Adipocyte (in vitro differentiated cells): Measurements from ENCODE around the gene BPIFB2.

Source experiments
- DNase-seq: peaks from one replicate; pipeline ENCODE4 v3.0.0-alpha.2; 2015; ENCODE audit warnings: low read depth
- H3K27me3 ChIP-seq: replicated peaks from 2 replicates; pipeline ENCODE4 v1.7.0; 2013; ENCODE audit warnings: mild to moderate bottlenecking, low read length, moderate library complexity; ENCODE audit not compliant: control insufficient read depth, insufficient read depth
- H3K36me3 ChIP-seq: 2 replicates; pipeline ENCODE4 v1.7.0; 2013; ENCODE audit warnings: low read length, mild to moderate bottlenecking, moderate library complexity; ENCODE audit not compliant: control insufficient read depth, insufficient read depth, severe bottlenecking
- H3K4me1 ChIP-seq: 2 replicates; pipeline ENCODE4 v1.7.0; 2013; ENCODE audit warnings: mild to moderate bottlenecking, low read length, moderate library complexity; ENCODE audit not compliant: control insufficient read depth, insufficient read depth
- H3K4me3 ChIP-seq: 2 replicates; pipeline ENCODE4 v1.7.0; 2013; ENCODE audit warnings: mild to moderate bottlenecking, low read length, moderate library complexity
- H3K9ac ChIP-seq: 2 replicates; pipeline ENCODE4 v1.7.0; 2013; ENCODE audit warnings: mild to moderate bottlenecking, low read length, moderate library complexity
- H3K9me3 ChIP-seq: 2 replicates; pipeline ENCODE4 v1.7.0; 2013; ENCODE audit warnings: mild to moderate bottlenecking, low read length, moderate library complexity; ENCODE audit not compliant: control insufficient read depth

The BPIFB2 gene

DNA sequence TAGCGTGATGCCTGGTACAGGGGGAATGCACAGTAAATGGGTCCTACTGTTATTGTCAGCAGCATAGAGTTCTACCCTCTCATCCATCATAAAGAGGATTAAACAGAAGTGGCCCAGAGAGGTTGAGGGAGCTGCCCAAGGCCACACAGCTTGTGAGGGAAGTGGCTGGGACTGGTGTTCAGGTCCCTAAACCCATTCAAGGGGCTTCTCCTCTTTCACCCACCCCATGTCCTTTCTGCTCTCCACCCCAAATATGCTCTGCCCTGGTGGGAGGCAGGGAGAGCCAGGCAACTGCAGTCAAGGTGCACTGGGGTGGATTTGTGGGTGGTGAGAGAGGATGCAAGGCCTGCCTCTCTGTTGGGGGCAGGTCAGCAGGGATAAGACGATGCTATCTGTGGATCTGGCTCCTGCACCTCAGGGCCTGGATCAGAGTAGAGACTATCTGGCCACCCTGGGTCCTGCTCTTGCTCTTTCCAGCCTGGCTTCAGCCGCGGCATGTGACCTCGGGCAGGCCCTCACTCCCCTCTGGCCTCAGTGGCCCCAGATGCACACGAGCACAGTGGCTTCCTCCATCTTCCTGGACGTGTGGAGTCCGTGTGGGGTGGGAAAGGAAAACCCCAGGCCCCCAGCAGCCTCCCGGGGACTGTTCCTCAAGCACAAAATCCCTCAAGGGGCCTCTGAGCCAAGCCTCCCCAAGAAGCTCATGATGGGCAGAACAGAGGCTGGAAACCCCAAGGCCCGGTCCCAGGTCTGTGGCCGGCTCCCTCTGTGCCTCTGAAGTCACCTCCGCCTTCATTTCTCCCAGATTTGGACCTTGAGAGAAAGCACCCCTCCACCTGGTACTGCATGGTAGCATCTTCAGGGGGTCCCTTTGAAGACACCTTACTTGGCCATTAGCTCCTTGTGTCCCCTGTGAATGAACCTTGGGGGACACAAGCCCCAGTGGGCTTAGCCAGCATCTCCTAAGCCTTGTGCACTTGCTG lies 20.6 kb downstream of the BPIFB2 start:
- Histone ChIP-seq H3K27me3 (peaks cover 75% of the 10 kb centered on the region), H3K4me1 (no peaks in the 10 kb centered on the region), H3K36me3 (no peaks in the 10 kb centered on the region), H3K4me3 (no peak overlapping the region), H3K9ac (no peak overlapping the region), H3K9me3 (peaks cover 7% of the 10 kb centered on the region)
- no peak for DNase-seq

DNA sequence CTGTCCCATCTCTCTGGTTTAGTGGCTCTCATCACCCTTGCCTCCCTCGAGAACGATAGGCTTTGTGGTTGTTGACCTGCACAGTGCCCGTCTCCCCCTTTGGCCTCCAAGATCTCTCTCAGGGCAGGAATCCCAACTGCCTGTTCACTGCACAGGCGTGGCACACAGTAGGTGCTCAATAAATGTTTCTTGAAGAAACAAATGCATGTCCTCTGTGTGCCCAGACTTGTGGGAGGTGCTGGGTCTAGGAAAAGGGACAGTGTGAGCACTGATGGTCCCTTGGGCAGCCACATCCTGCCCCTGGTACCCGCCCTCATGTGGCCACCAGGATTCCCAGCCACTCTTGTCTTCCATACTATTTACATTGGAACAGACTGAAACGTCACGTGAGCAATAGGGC lies 21.4 kb downstream of the BPIFB2 start:
- Histone ChIP-seq H3K9me3 (peaks cover 7% of the 10 kb centered on the region), H3K4me3 (no peak overlapping the region), H3K9ac (no peak overlapping the region), H3K27me3 (peaks cover 74% of the 10 kb centered on the region), H3K36me3 (no peaks in the 10 kb centered on the region), H3K4me1 (no peaks in the 10 kb centered on the region)
- no peak for DNase-seq

DNA sequence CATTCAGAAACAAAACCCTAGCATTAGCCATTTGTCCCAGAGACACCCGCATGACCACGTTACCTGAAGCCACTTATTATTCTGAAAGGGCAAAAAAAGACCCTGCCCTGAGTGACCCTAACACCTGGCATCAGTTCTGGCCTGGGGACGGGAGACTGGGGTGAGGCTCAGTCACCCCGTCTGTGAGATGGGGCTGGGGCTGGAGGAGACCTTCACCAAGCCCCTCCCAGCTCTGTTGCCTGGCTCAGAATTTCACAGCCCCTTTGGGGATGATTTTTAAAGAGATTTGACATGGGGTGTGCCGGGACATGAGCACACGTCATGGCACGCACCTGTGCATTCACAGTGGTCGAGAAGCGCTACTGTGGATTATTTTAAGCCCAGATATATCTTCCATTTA lies 22.6 kb downstream of the BPIFB2 start:
- Histone ChIP-seq H3K9ac (no peak overlapping the region), H3K27me3 (peaks cover 79% of the 10 kb centered on the region), H3K4me1 (no peaks in the 10 kb centered on the region), H3K9me3 (peaks cover 4% of the 10 kb centered on the region), H3K4me3 (no peak overlapping the region), H3K36me3 (no peaks in the 10 kb centered on the region)
- no peak for DNase-seq

DNA sequence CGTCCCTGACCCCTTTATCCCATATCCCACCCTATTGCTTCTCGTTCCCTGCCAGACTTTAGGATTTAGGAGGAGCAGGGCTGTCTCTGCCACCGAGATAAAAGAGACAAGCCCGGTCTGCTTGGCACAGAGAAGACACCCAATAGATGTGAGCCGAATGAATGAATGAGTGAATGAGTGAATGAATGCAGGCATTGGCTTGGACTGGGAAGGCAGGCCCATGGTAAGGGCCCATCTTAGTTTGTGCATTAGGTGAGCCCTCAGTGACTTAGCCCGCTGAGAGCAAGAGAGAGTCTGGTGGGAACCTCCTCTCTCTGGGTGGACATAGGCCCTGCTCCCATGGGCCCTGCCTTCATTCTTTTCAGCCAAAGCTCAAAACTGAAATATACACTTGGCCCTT lies 23.1 kb downstream of the BPIFB2 start:
- peaks cover 4% of the 10 kb centered on the region for H3K9me3 ChIP-seq
- no peaks in the 10 kb centered on the region for H3K4me1 ChIP-seq
- no peak for DNase-seq
- peaks cover 79% of the 10 kb centered on the region for H3K27me3 ChIP-seq
- H3K9ac ChIP-seq: no peak overlapping the region
- no peaks in the 10 kb centered on the region for H3K36me3 ChIP-seq
- no peak overlapping the region for H3K4me3 ChIP-seq

DNA sequence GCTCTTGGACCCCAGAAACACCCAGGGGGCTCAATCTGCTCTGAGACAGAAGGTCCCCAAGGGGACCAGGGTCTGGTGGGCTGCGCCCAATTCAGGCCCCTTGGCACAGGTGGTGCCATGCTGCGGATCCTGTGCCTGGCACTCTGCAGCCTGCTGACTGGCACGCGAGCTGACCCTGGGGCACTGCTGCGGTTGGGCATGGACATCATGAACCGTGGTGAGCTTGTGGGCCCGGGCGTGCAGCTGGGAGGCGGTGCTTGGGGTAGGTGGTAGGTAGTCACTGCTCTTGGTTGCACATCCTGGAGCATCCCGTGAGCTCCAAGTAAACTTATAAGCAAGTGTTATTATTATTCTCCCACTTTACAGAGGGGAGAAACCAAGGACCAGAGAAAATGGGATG lies 24.0 kb downstream of the BPIFB2 start, which contains the start of gene BPIFB6:
Gene BPIFB6 (plus strand): TSS at position 118 of the 400 bp plus-strand sequence. CDS start 0 bp downstream, at position 118.
- no peak within 1 kb of the TSS for H3K4me3 ChIP-seq
- no peak within 1 kb of the TSS for H3K9ac ChIP-seq
- H3K36me3 ChIP-seq: no peaks in the 10 kb centered on the region
- H3K27me3 ChIP-seq: peaks cover 78% of the 10 kb centered on the region
- no peak for DNase-seq
- H3K9me3 ChIP-seq: peaks cover 4% of the 10 kb centered on the region
- H3K4me1 ChIP-seq: no peaks in the 10 kb centered on the region

DNA sequence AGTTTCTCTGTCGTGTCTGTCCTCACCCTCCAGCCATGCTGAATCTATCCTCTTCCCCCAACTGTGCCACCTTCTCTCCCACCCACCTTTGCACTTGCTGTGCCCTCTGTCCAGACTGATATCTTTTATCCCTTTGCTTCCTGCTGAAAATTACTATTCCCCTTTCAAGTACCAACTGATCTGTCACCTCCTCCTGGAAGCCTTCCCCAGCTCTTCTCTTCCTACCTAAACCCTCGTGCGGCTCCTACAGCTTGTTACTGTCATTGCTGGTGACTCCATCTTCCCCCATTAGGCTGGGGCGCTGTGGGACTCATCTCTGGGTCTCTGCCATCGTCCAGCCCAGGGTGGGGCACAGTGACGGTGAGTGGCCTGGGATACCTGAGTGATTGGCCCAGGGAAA lies 25.1 kb downstream of the BPIFB2 start:
- Histone ChIP-seq H3K9ac (no peak overlapping the region), H3K4me3 (no peak overlapping the region), H3K27me3 (peaks cover 78% of the 10 kb centered on the region), H3K36me3 (no peaks in the 10 kb centered on the region), H3K4me1 (no peaks in the 10 kb centered on the region), H3K9me3 (no peaks in the 10 kb centered on the region)
- DNase-seq: no peak

DNA sequence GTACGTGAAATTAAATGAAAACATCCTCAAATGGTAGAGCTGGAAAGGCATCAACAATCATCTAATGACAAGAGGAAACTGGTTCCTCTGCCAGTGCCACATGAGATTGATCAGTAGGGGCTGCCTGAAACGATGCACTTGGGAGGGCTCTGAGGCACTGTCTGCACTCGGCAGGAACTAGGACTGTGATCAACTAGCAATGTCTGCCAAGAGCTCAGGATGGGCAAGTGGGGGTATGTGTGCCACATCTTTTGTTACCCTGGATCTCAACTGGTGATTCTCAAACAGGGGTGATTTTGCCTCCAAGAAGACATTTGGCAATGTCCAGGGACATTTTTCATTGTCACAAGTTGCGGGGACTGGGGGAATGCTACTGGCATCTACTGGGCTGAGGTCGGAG lies 25.9 kb downstream of the BPIFB2 start:
- H3K36me3 ChIP-seq: no peaks in the 10 kb centered on the region
- peaks cover 75% of the 10 kb centered on the region for H3K27me3 ChIP-seq
- no peaks in the 10 kb centered on the region for H3K4me1 ChIP-seq
- no peak overlapping the region for H3K9ac ChIP-seq
- DNase-seq: no peak
- H3K9me3 ChIP-seq: no peaks in the 10 kb centered on the region
- H3K4me3 ChIP-seq: no peak overlapping the region

DNA sequence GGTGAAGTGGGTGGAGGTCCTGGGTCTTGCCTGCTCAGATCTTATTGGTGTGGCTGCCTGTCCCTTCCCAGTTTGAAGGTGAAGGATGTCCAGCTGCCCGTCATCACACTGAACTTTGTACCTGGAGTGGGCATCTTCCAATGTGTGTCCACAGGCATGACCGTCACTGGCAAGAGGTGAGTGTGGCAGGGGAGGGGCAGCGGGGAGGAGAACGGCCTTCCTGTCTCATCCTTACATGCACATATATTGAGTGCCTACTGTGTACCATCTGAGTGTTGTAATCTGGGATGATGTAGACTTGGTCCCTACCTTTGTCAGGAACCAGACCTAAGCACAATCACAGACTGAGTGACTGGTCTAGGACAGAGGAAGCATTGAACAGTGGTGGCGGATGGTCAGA lies 26.6 kb downstream of the BPIFB2 start:
- Histone ChIP-seq H3K4me1 (no peaks in the 10 kb centered on the region), H3K27me3 (peaks cover 73% of the 10 kb centered on the region), H3K36me3 (no peaks in the 10 kb centered on the region), H3K9me3 (no peaks in the 10 kb centered on the region), H3K9ac (no peak overlapping the region), H3K4me3 (no peak overlapping the region)
- no peak for DNase-seq

DNA sequence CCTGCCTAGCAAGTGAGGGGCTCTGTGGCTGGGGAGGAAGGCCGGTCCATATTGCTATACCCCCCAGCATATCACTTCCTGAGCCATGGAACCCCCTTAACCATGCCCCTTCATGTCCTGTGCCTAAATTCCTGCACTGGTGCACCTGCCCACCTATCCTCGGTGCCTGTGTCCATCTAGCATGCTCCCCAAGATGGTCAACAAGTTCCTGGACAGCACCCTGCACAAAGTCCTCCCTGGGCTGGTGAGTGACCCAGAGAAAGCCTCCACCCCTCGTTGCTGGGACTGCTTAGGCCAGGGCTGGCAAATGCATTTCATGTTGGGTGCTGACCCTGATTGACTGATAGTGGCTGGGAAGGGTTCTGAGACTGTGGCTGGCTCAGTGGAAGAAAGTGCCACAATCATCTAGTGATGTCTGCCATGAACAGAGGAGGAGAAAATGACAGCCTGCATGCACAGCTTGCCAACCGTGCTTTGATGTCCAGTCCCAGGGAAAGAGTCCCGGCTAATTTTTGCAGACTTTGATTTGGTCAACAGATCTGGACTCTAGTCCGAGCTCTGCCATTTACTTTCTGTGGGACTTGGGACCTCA lies 27.5 kb downstream of the BPIFB2 start:
- Histone ChIP-seq H3K4me3 (no peak overlapping the region), H3K4me1 (no peaks in the 10 kb centered on the region), H3K36me3 (no peaks in the 10 kb centered on the region), H3K9ac (no peak overlapping the region), H3K27me3 (peaks cover 75% of the 10 kb centered on the region), H3K9me3 (no peaks in the 10 kb centered on the region)
- no peak for DNase-seq

DNA sequence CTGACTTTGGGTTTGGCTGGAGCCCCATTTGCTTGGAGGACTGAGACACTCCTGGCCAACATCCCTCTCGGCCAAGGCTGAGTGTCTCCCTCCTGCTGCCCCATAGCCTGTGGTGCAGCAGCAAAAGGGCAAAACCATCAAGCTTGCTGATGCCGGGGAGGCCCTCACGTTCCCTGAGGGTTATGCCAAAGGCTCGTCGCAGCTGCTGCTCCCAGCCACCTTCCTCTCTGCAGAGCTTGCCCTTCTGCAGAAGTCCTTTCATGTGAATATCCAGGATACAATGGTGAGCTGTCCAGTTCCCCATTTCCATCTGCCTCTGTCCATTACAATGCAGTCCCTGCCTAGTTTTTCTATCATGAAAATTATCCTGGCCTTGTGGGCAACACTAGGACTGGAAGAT lies 30.0 kb downstream of the BPIFB2 start:
- H3K27me3 ChIP-seq: peaks cover 60% of the 10 kb centered on the region
- H3K4me3 ChIP-seq: no peak overlapping the region
- no peak overlapping the region for H3K9ac ChIP-seq
- no peaks in the 10 kb centered on the region for H3K9me3 ChIP-seq
- no peak for DNase-seq
- H3K4me1 ChIP-seq: no peaks in the 10 kb centered on the region
- no peaks in the 10 kb centered on the region for H3K36me3 ChIP-seq

DNA sequence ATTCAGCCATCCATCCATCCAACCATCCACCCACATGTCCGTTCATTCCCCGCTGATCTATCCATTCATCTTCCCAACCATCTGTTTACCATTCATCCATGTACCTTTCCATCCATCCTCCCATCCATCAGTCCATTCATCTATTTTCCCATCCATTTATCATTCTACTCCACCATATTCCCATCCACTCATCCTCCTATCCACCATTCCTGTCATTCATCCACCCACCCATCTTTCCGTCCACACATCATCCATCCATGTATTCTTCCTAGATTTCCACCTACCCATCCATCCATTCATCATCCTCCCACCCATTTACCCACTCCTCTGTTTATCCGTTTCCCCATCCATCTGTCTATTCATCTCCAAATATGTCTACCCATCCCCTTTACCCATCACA lies 30.7 kb downstream of the BPIFB2 start:
- H3K36me3 ChIP-seq: no peaks in the 10 kb centered on the region
- no peaks in the 10 kb centered on the region for H3K9me3 ChIP-seq
- no peak overlapping the region for H3K9ac ChIP-seq
- H3K4me3 ChIP-seq: no peak overlapping the region
- no peak for DNase-seq
- H3K27me3 ChIP-seq: peaks cover 54% of the 10 kb centered on the region
- H3K4me1 ChIP-seq: no peaks in the 10 kb centered on the region
